ENCODE data around the gene BACE2.

BACE2 gene

DNA sequence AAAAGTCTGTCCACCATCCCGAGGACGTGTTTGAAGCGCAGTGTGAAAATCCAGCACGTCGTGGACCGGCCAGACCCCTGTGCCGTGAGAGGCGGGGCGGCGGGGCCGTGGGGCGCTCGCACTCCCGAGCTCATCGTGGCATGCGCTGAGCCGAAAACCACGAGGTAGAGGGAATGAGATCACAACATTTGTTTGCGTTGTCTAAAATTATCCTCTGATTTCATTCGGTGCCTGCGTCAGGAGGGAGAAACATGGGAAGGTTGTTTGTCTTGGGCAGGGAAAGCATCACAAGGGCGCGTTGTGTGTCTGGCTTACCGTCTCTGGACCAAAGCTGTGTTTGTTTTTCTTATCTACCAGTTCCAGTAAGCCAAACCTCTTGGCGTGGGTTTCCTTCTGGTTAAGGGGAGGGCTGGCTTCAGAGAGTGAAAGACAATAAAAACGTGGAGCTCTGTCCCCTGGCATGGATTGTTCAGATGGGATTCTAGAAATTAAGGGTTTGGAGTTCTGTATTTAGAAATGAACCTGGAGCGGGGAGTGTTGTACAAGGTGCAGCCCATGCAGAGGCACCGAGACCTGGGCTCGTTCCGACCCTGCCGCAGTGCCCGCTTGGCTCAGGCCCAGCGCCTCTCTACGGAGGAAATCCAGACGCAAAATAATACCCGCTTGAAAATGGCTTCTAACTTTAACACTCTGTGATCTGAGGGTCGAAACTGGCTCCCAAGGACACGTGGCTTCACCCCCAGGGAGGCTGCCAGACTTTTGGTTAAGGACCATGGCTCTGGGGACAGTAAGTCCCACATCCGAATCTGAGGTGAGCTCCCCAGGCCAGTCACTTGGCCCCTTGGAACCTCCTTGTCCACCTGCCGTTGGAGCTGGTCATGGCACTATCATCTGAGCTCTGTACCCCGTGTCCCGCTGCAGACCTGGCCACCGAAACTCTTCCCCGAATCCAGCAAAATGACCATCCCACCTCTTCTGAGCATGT is 79.9 kb downstream of the BACE2 start:
- peaks cover 10 to 37% of the 10 kb centered on the region in 2 experiments; a peak in 2 of 3 replicates for H3K36me3 ChIP-seq (ENCODE audit: control insufficient read depth in 2 of 2, insufficient read depth in 1 of 2, low read length in 2 of 2)
- H3K4me3 ChIP-seq (ENCODE audit: low read depth, low read length) = no peak overlapping the region
- H3K27ac ChIP-seq (ENCODE audit: extremely low read depth, low read depth, low read length) = peak overlapping the region; percentile 69
- POLR2A ChIA-PET = no interaction called here
- H3K9me3 ChIP-seq (ENCODE audit: control insufficient read depth, insufficient read depth, low read depth, low read length) = no peaks in the 10 kb centered on the region
- CTCF ChIA-PET = interaction anchor here (0.7 to 0.9 kb wide), 2 partner anchors 33 to 48 kb away, joined by 3 to 4 read pairs; no protein-coding TSS in a partner anchor
- H3K4me1 ChIP-seq (ENCODE audit: control insufficient read depth, insufficient read depth, low read length) = peaks cover 14% of the 10 kb centered on the region
- TF ChIP-seq, protein P1, sequence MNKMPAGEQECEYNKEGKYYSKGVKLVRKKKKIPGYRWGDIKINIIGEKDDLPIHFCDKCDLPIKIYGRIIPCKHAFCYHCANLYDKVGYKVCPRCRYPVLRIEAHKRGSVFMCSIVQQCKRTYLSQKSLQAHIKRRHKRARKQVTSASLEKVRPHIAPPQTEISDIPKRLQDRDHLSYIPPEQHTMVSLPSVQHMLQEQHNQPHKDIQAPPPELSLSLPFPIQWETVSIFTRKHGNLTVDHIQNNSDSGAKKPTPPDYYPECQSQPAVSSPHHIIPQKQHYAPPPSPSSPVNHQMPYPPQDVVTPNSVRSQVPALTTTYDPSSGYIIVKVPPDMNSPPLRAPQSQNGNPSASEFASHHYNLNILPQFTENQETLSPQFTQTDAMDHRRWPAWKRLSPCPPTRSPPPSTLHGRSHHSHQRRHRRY (tag by site-specific recombination; IDR thresholded peaks at IDR 0.05) = no peak
- TF ChIP-seq ZNF138 (tag by site-specific recombination; IDR thresholded peaks at IDR 0.05; ENCODE audit: borderline replicate concordance) = no peak
- no peak for TF ChIP-seq ZNF350 (tag by site-specific recombination; IDR thresholded peaks at IDR 0.05)
- TF ChIP-seq ZNF48 (tag by site-specific recombination; IDR thresholded peaks at IDR 0.05) = no peak
- no peak for TF ChIP-seq ZNF768 (tag by site-specific recombination; IDR thresholded peaks at IDR 0.05)
- TF ChIP-seq, protein P2, sequence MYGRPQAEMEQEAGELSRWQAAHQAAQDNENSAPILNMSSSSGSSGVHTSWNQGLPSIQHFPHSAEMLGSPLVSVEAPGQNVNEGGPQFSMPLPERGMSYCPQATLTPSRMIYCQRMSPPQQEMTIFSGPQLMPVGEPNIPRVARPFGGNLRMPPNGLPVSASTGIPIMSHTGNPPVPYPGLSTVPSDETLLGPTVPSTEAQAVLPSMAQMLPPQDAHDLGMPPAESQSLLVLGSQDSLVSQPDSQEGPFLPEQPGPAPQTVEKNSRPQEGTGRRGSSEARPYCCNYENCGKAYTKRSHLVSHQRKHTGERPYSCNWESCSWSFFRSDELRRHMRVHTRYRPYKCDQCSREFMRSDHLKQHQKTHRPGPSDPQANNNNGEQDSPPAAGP (tag by site-specific recombination; IDR thresholded peaks at IDR 0.05) = peak; percentile 75; the same call in 1 of the 2 replicates
- no peak for TF ChIP-seq ZNF501 (tag by site-specific recombination; IDR thresholded peaks at IDR 0.05)
- no peak for TF ChIP-seq ZNF677 (tag by site-specific recombination; IDR thresholded peaks at IDR 0.05)
- no peak for TF ChIP-seq GLIS2 (tag by site-specific recombination; IDR thresholded peaks at IDR 0.05)
- no peak for TF ChIP-seq ZSCAN16 (tag by site-specific recombination; IDR thresholded peaks at IDR 0.05)
- TF ChIP-seq ZNF311 (tag by site-specific recombination; IDR thresholded peaks at IDR 0.05; ENCODE audit: borderline replicate concordance) = no peak
- TF ChIP-seq, protein P3, sequence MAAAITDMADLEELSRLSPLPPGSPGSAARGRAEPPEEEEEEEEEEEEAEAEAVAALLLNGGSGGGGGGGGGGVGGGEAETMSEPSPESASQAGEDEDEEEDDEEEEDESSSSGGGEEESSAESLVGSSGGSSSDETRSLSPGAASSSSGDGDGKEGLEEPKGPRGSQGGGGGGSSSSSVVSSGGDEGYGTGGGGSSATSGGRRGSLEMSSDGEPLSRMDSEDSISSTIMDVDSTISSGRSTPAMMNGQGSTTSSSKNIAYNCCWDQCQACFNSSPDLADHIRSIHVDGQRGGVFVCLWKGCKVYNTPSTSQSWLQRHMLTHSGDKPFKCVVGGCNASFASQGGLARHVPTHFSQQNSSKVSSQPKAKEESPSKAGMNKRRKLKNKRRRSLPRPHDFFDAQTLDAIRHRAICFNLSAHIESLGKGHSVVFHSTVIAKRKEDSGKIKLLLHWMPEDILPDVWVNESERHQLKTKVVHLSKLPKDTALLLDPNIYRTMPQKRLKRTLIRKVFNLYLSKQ (tag by site-specific recombination; IDR thresholded peaks at IDR 0.05; ENCODE audit: borderline replicate concordance) = no peak
- TF ChIP-seq ZNF629 (tag by site-specific recombination; IDR thresholded peaks at IDR 0.05) = peak; percentile 74
- TF ChIP-seq ZNF174 (tag by site-specific recombination; IDR thresholded peaks at IDR 0.05) = no peak
- TF ChIP-seq ZNF510 (tag by site-specific recombination; IDR thresholded peaks at IDR 0.05; ENCODE audit: insufficient replicate concordance) = no peak
- no peak for TF ChIP-seq REPIN1 (tag by site-specific recombination; IDR thresholded peaks at IDR 0.05; ENCODE audit: low read depth)
- TF ChIP-seq ZSCAN30 (tag by site-specific recombination; IDR thresholded peaks at IDR 0.05) = no peak
- 0 out of 2 replicates have a peak, but pooled peaks have one; percentile 33 for TF ChIP-seq ZNF843 (tag by site-specific recombination; IDR thresholded peaks at IDR 0.05)
- TF ChIP-seq ZNF701 (tag by site-specific recombination; IDR thresholded peaks at IDR 0.05) = no peak
- TF ChIP-seq ZNF621 (tag by site-specific recombination; IDR thresholded peaks at IDR 0.05) = no peak
- TF ChIP-seq SETDB1 (IDR thresholded peaks at IDR 0.05; ENCODE audit: insufficient read length, low read length) = peak; percentile 23
- TF ChIP-seq SCRT2 (tag by site-specific recombination; IDR thresholded peaks at IDR 0.05) = no peak
- TF ChIP-seq GLI4 (tag by site-specific recombination; IDR thresholded peaks at IDR 0.05) = no peak
- no peak for TF ChIP-seq ZNF639 (tag by site-specific recombination; IDR thresholded peaks at IDR 0.05)
- no peak for TF ChIP-seq ZBTB17 (tag by site-specific recombination; IDR thresholded peaks at IDR 0.05)
- TF ChIP-seq KLF1 (tag by site-specific recombination; IDR thresholded peaks at IDR 0.05) = peak; percentile 41; the same call in 1 of the 2 replicates
- TF ChIP-seq ZNF426 (tag by site-specific recombination; IDR thresholded peaks at IDR 0.05) = no peak
- no peak for TF ChIP-seq ZNF121 (tag by site-specific recombination; IDR thresholded peaks at IDR 0.05)
- TF ChIP-seq HOXC10 (CRISPR knock-in tag; IDR thresholded peaks at IDR 0.05) = no peak
- TF ChIP-seq ZNF785 (tag by site-specific recombination; IDR thresholded peaks at IDR 0.05) = no peak
- no peak for TF ChIP-seq ZNF292 (tag by site-specific recombination; IDR thresholded peaks at IDR 0.05; ENCODE audit: borderline replicate concordance, low read depth)
